Fibroblast of pulmonary artery (primary cell): ENCODE measurements around the gene BAIAP2.

ENCODE experiments used
- DNase-seq: peaks from one replicate; pipeline ENCODE4 v3.0.0-alpha.2; 2010; ENCODE audit warnings: low read depth
- H3K4me3 ChIP-seq: replicated peaks from 2 replicates; pipeline ENCODE4 v1.5.1; 2011; ENCODE audit warnings: low read depth, mild to moderate bottlenecking, control low read depth, low read length, moderate library complexity
- TF ChIP-seq, protein P1 (sequence below): IDR thresholded peaks from 2 replicates; pipeline ENCODE4 v1.5.1; 2011; ENCODE audit warnings: mild to moderate bottlenecking, control low read depth, low read length, inconsistent platforms; ENCODE audit errors: missing control alignments

Gene BAIAP2

DNA sequence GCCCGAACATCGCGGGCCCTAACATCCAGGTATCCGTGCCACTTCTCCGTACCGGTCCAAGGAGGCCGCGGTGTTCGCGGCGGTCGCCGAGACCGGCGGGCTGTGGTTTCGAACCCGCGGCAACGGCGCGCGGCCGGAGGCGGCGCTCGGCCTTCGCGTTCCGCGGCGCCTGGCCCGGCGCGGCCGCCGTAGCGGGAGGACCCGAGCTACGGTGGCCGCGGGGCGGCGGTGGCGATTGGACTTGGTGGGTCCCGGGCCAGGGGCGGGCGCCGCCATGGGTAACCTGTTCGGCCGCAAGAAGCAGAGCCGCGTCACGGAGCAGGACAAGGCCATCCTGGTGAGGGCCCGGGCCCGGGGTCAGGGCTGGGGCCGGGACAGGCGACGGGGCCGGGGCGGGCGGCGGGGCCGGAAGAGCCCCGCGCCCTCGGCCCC is 43.3 kb upstream of the BAIAP2 start, which contains the start of gene CHMP6:
CHMP6 (plus strand) TSS at position 197 of the 432 bp plus-strand sequence; CDS start at position 275, 78 bp downstream.
- TF ChIP-seq, protein P1, sequence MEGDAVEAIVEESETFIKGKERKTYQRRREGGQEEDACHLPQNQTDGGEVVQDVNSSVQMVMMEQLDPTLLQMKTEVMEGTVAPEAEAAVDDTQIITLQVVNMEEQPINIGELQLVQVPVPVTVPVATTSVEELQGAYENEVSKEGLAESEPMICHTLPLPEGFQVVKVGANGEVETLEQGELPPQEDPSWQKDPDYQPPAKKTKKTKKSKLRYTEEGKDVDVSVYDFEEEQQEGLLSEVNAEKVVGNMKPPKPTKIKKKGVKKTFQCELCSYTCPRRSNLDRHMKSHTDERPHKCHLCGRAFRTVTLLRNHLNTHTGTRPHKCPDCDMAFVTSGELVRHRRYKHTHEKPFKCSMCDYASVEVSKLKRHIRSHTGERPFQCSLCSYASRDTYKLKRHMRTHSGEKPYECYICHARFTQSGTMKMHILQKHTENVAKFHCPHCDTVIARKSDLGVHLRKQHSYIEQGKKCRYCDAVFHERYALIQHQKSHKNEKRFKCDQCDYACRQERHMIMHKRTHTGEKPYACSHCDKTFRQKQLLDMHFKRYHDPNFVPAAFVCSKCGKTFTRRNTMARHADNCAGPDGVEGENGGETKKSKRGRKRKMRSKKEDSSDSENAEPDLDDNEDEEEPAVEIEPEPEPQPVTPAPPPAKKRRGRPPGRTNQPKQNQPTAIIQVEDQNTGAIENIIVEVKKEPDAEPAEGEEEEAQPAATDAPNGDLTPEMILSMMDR: no peak
- peak; percentile 79 for DNase-seq
- H3K4me3 ChIP-seq: peak within 1 kb of the TSS; percentile 64

DNA sequence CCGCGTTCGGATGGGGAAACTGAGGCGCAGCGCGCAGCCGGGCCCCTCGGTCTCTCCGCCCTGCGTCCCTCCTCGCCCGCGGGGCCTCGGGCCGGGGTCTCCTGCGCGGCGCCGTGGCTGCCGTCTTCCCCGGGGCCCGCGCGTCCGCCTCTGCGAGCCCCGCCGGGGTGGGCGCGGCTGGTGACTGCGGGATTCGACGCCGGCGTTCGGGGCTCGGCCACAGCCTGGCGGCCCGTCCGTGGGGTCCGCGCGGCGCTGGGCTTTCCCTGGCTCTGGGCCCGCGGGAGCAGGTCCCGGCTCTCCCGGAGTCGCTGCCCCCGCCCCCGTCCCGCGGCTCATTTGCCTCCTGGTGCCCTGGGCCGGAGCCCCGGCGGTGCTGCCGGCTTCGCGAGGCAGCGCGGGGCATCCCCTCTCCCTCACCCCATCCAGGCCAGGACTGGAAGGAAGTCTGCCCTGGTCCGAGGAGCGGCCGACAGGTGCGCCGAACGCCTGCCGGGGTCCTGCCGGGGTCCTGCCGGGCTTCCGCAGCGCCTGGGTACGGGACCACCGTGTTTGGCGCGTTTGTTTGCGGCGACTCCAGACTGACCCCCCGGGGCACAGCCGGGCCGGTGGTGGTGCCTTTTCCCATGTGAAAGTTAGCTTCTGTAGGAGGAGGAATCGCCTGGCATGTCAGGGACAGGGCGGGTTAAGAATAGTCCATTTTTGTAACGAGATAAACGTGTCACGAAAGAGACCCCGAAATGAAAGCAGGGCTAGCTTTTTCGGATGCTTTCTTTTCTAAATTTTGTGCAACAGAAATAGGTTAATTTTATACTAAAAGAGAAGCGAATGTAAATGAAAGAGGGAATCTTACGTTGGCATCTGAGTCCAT is 42.6 kb upstream of the BAIAP2 start:
- peak overlapping the region; percentile 64 for H3K4me3 ChIP-seq
- DNase-seq: no peak
- TF ChIP-seq, protein P1: no peak

DNA sequence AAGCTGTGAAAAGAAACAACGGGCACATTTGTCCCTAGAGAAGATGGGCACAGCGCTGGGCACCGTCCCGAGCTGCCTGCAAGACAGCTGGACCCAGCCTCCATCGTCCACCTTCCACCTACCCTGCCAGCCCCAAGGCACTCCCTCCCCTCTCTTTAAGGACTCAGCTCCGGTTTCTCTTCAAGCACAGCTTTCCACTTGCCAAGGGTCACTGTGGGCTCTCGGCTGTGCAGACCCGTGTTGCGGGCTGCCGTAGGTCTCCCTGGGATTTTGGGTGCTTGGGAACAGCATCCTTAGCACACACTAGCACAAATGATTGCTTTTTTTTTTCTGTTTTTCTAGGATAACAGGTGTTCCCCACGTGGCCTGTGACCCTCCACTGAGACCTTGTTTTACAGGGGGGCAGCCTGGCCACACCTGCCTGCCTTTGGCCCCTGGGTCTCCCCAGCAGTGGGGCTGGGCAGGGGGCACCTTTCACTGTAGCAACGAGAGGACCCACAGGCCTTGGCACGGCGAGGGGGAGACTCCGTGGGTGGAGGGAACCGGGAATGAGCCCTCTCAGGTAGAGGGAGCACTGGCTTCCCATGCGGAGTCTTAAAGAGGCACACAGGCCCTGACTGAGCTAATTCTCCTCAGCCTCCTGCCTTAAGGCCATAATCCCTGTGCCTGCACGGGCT is 41.9 kb upstream of the BAIAP2 start:
- peak overlapping the region; percentile 64 for H3K4me3 ChIP-seq
- TF ChIP-seq, protein P1: no peak
- no peak for DNase-seq

DNA sequence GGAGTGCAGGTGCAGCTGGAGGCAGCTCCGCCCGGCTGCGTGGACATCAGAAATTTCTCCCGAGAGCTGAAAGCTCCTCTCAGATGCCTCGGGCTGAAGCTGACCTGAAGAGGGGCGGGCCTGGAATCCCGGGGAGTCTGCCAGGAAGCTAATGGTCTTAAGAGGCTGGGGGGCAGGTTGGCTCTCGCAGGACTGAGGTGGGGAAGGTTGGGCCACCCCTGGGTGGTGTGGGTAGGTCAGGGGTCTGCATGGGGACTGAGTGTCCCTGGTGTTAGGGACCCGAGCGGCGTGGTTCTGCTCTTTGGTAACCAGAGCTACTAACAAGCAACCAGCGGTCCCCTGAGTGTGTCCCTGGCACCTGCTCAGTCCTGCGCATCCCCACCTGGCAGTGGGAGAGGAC is 39.8 kb upstream of the BAIAP2 start:
- DNase-seq: no peak
- TF ChIP-seq, protein P1: no peak
- H3K4me3 ChIP-seq: no peak overlapping the region

DNA sequence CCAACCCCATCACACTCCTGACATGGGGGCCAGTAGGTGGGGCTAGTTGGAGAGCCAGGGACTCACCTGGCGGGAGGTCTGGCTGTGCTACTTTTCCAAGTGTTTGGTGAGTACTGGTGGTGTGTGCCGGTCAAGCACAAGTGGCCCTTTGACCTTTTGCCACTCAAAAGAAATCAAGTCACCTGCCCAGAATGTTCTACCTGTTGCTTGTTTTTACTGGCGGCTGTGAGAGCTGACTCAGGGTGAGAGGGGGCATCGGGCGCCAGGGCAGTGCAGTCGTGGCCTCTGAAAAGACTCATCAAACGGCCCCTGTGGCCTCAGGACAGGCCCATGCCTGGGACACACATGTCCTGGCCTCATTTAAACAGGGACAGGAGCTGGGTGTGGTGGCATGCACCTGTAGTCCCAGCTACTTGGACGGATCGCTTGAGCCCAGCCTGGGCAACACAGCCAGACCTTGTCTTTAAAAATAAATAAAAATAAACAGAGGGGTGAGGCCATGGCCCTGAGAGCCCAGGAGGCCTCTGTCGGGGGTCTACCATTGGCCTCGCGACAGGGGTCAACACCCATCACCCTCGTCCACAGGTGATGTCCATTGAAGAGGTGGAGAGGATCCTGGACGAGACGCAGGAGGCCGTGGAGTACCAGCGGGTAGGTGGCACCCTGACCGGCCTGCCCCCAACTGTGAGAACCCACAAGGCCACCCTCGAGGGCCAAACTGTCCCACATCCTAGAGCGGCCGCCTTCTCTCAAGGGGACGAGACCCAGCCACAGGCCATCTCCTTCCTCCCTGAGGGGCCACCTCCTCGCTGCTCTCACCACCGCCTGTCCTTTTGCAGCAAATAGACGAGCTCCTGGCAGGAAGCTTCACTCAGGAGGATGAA is 38.3 kb upstream of the BAIAP2 start:
- no peak overlapping the region for H3K4me3 ChIP-seq
- no peak for DNase-seq
- TF ChIP-seq, protein P1: no peak

DNA sequence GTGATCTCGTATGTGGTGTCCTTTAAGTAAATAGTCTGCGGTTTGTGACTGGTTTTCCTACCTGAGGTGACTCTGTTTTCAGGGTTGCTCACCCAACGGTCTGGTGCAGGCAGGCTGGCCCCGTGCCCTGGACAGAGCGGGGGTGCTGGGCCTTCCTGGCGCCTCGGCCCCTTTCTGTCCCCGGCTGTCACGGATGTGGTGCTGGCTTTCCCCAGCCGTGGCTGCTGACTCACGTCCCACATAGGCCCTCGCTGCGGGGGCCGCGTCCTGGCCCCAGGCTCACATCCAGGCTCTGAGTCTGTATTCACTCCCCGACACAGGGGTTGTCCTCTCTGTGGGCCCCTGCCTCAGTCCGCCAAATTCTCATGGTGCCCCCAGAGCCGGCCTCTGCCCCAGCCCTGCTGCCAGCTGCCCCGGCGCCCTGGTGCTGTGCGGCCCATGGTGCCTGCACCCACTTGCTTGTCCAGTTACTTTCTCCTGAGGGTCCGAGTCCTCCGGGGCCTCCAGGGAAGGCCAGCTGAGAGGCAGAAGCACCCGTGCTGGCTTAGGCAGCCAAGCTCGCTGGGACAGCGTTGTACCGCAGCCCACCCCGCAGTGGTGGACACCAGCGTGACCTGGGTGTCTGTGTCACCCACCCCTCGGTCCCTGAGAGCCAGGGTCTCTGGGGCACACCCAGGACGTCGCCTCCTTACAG is 37.4 kb upstream of the BAIAP2 start:
- TF ChIP-seq, protein P1: no peak
- DNase-seq: no peak
- no peak overlapping the region for H3K4me3 ChIP-seq
